Gastrocnemius medialis (tissue), 4 donors: ENCODE measurements around the gene FOXB1.

Experiments used
- CTCF ChIP-seq, 5 experiments: fragments of 450-650 bp in 3 of 5; fragments of 200-600 bp in 2 of 5; sonication (generic) in 2 of 5; IDR thresholded peaks in 4 of 5; conservative IDR thresholded peaks in 1 of 5; 1 replicate in 4 of 5; 2 replicates in 1 of 5; pipeline ENCODE4 v1.5.1; 2016 to 2019; ENCODE audit warnings: antibody characterized with exemption in 5 of 5, mild to moderate bottlenecking in 3 of 5, moderate library complexity in 3 of 5
- POLR2A ChIP-seq, 2 donors: fragments of 450-650 bp; IDR thresholded peaks; one replicate each; pipeline ENCODE4 v1.6.1; 2017; ENCODE audit warnings: antibody characterized with exemption in 2 of 2, mild to moderate bottlenecking in 2 of 2, moderate library complexity in 2 of 2

- no peak for TF ChIP-seq CTCF (IDR thresholded peaks at IDR 0.05 in 4 of 5, conservative IDR thresholded peaks at IDR 0.05 in 1 of 5)
- no peak for TF ChIP-seq POLR2A (IDR thresholded peaks at IDR 0.05)
Measured at GRCh38 chr15:59996298-59997041, 7.6 kb upstream of the FOXB1 start.
